Measurements from ENCODE around the gene ALG14. TPM values are rescaled to one million over a fixed set of nuclear protein-coding genes. Genes with fewer than 3 reads are reported as not detected.
"Not testable (repeated sequence)": the region's sequence is repeated elsewhere in the genome, so short reads cannot be mapped to it uniquely, and the experiment has no call there.

ALG14 gene
- total RNA-seq, 2 experiments from 2014 or later: 2.4 to 2.7 TPM

- no peaks in the 10 kb centered on the region for H3K36me3 Mint-ChIP-seq (ENCODE audit: low read depth)
- H3K27me3 Mint-ChIP-seq: no peaks in the 10 kb centered on the region
- POLR2A ChIA-PET: no interaction called here
- no peak overlapping the region for H3K27ac Mint-ChIP-seq
- CTCF ChIA-PET: interaction anchor here (0.8 to 3.3 kb wide), 2 partner anchors 194 to 197 kb away, joined by 3 to 16 read pairs; no protein-coding TSS in a partner anchor
- no peak for DNase-seq
- no peaks in the 10 kb centered on the region for H3K9me3 Mint-ChIP-seq
- H3K4me3 Mint-ChIP-seq: no peak overlapping the region
- no peaks in the 10 kb centered on the region for H3K4me1 Mint-ChIP-seq
These were observed 24.4 kb downstream of the ALG14 start for GRCh38 chr1:95048317-95048716.

GRCh38 chr1:95047624-95048023, 25.1 kb downstream of the ALG14 start:
- H3K36me3 Mint-ChIP-seq (ENCODE audit: low read depth); H3K4me3 Mint-ChIP-seq; H3K4me1 Mint-ChIP-seq; H3K27me3 Mint-ChIP-seq; DNase-seq; H3K9me3 Mint-ChIP-seq; POLR2A ChIA-PET; H3K27ac Mint-ChIP-seq: not testable (repeated sequence)
- CTCF ChIA-PET: interaction anchor here (0.8 to 3.3 kb wide), 2 partner anchors 193 to 198 kb away, joined by 3 to 16 read pairs; no protein-coding TSS in a partner anchor

GRCh38 chr1:95046359-95046758, 26.4 kb downstream of the ALG14 start:
- no peak for DNase-seq
- no peaks in the 10 kb centered on the region for H3K36me3 Mint-ChIP-seq (ENCODE audit: low read depth)
- POLR2A ChIA-PET: no interaction called here
- H3K4me3 Mint-ChIP-seq: no peak overlapping the region
- no peaks in the 10 kb centered on the region for H3K27me3 Mint-ChIP-seq
- H3K4me1 Mint-ChIP-seq: no peaks in the 10 kb centered on the region
- CTCF ChIA-PET: no interaction called here
- H3K9me3 Mint-ChIP-seq: no peaks in the 10 kb centered on the region
- H3K27ac Mint-ChIP-seq: no peak overlapping the region

- CTCF ChIA-PET: interaction anchor here (0.6 to 2.6 kb wide), 20 partner anchors 8 to 205 kb away, joined by 3 to 110 read pairs (median 4); partner anchors contain the start of genes ALG14 and RWDD3
- Mint-ChIP-seq H3K36me3 (ENCODE audit: low read depth) (no peaks in the 10 kb centered on the region), H3K27me3 (no peaks in the 10 kb centered on the region), H3K27ac (no peak overlapping the region), H3K4me1 (no peaks in the 10 kb centered on the region), H3K9me3 (no peaks in the 10 kb centered on the region), H3K4me3 (no peak overlapping the region)
- DNase-seq: peak; percentile 79
- POLR2A ChIA-PET: interaction anchor here (1.0 to 1.2 kb wide), 2 partner anchors 189 to 191 kb away, joined by 3 to 6 read pairs; partner anchors contain the start of gene RWDD3
These were observed 29.4 kb downstream of the ALG14 start for GRCh38 chr1:95043141-95043980.

GRCh38 chr1:95042286-95042685, 30.5 kb downstream of the ALG14 start:
- H3K9me3 Mint-ChIP-seq: no peaks in the 10 kb centered on the region
- H3K36me3 Mint-ChIP-seq (ENCODE audit: low read depth): no peaks in the 10 kb centered on the region
- no peaks in the 10 kb centered on the region for H3K4me1 Mint-ChIP-seq
- H3K27ac Mint-ChIP-seq: no peak overlapping the region
- H3K4me3 Mint-ChIP-seq: no peak overlapping the region
- no peaks in the 10 kb centered on the region for H3K27me3 Mint-ChIP-seq
- no peak for DNase-seq
- CTCF ChIA-PET: interaction anchor here (0.7 to 3.0 kb wide), 5 partner anchors 8 to 1016 kb away, joined by 3 to 64 read pairs (median 5); no protein-coding TSS in a partner anchor
- POLR2A ChIA-PET: interaction anchor here (0.8 kb wide), 1 partner anchor 188 kb away, joined by 4 read pairs; no protein-coding TSS in a partner anchor

- Mint-ChIP-seq H3K36me3 (ENCODE audit: low read depth) (no peaks in the 10 kb centered on the region), H3K27me3 (no peaks in the 10 kb centered on the region), H3K4me3 (no peak overlapping the region), H3K27ac (no peak overlapping the region), H3K4me1 (no peaks in the 10 kb centered on the region), H3K9me3 (no peaks in the 10 kb centered on the region)
- POLR2A ChIA-PET: interaction anchor here (0.8 kb wide), 1 partner anchor 187 kb away, joined by 4 read pairs; no protein-coding TSS in a partner anchor
- DNase-seq: no peak
- CTCF ChIA-PET: interaction anchor here (0.7 to 3.0 kb wide), 8 partner anchors 9 to 1015 kb away, joined by 3 to 64 read pairs (median 3); no protein-coding TSS in a partner anchor
These were observed 31.1 kb downstream of the ALG14 start for GRCh38 chr1:95041491-95042165.

GRCh38 chr1:95040032-95040525, 32.7 kb downstream of the ALG14 start:
- Mint-ChIP-seq H3K27me3 (no peaks in the 10 kb centered on the region), H3K36me3 (ENCODE audit: low read depth) (no peaks in the 10 kb centered on the region), H3K9me3 (no peaks in the 10 kb centered on the region), H3K4me1 (no peaks in the 10 kb centered on the region), H3K4me3 (no peak overlapping the region), H3K27ac (no peak overlapping the region)
- DNase-seq: no peak
- POLR2A ChIA-PET: no interaction called here
- CTCF ChIA-PET: interaction anchor here (3.0 kb wide), 1 partner anchor 185 kb away, joined by 64 read pairs; no protein-coding TSS in a partner anchor

- Mint-ChIP-seq H3K36me3 (ENCODE audit: low read depth) (no peaks in the 10 kb centered on the region), H3K27ac (no peak overlapping the region), H3K9me3 (no peaks in the 10 kb centered on the region), H3K4me3 (no peak overlapping the region), H3K4me1 (no peaks in the 10 kb centered on the region), H3K27me3 (no peaks in the 10 kb centered on the region)
- ChIA-PET CTCF (interaction anchor here (3.0 kb wide), 1 partner anchor 184 kb away, joined by 64 read pairs; no protein-coding TSS in a partner anchor), POLR2A (no interaction called here)
- no peak for DNase-seq
These were observed 33.3 kb downstream of the ALG14 start for GRCh38 chr1:95039360-95040031.

- Mint-ChIP-seq H3K27ac (no peak overlapping the region), H3K9me3 (no peaks in the 10 kb centered on the region), H3K36me3 (ENCODE audit: low read depth) (no peaks in the 10 kb centered on the region), H3K27me3 (no peaks in the 10 kb centered on the region), H3K4me3 (no peak overlapping the region), H3K4me1 (no peaks in the 10 kb centered on the region)
- ChIA-PET POLR2A (no interaction called here), CTCF (interaction anchor here (1.7 to 2.6 kb wide), 2 partner anchors 8 to 181 kb away, joined by 9 to 11 read pairs; no protein-coding TSS in a partner anchor)
- DNase-seq: no peak
These were observed 37.2 kb downstream of the ALG14 start for GRCh38 chr1:95035536-95035935.

GRCh38 chr1:95034506-95034905, 38.2 kb downstream of the ALG14 start:
- no peaks in the 10 kb centered on the region for H3K36me3 Mint-ChIP-seq (ENCODE audit: low read depth)
- no peak overlapping the region for H3K4me3 Mint-ChIP-seq
- no peaks in the 10 kb centered on the region for H3K9me3 Mint-ChIP-seq
- ChIA-PET CTCF (interaction anchor here (1.7 kb wide), 1 partner anchor 9 kb away, joined by 11 read pairs; no protein-coding TSS in a partner anchor), POLR2A (no interaction called here)
- no peak for DNase-seq
- H3K27me3 Mint-ChIP-seq: no peaks in the 10 kb centered on the region
- no peak overlapping the region for H3K27ac Mint-ChIP-seq
- no peaks in the 10 kb centered on the region for H3K4me1 Mint-ChIP-seq

GRCh38 chr1:95033843-95034242, 38.9 kb downstream of the ALG14 start:
- H3K4me1 Mint-ChIP-seq: no peaks in the 10 kb centered on the region
- H3K9me3 Mint-ChIP-seq: peaks cover 2% of the 10 kb centered on the region
- no peaks in the 10 kb centered on the region for H3K36me3 Mint-ChIP-seq (ENCODE audit: low read depth)
- no peak for DNase-seq
- H3K27ac Mint-ChIP-seq: no peak overlapping the region
- CTCF ChIA-PET: interaction anchor here (1.7 kb wide), 1 partner anchor 10 kb away, joined by 11 read pairs; no protein-coding TSS in a partner anchor
- no peaks in the 10 kb centered on the region for H3K27me3 Mint-ChIP-seq
- POLR2A ChIA-PET: no interaction called here
- H3K4me3 Mint-ChIP-seq: no peak overlapping the region

GRCh38 chr1:95029532-95029931, 43.2 kb downstream of the ALG14 start:
- Mint-ChIP-seq H3K9me3 (peaks cover 3% of the 10 kb centered on the region), H3K36me3 (ENCODE audit: low read depth) (no peaks in the 10 kb centered on the region), H3K4me3 (no peak overlapping the region), H3K27ac (no peak overlapping the region), H3K4me1 (no peaks in the 10 kb centered on the region), H3K27me3 (no peaks in the 10 kb centered on the region)
- POLR2A ChIA-PET: no interaction called here
- no peak for DNase-seq
- CTCF ChIA-PET: no interaction called here

All from activated CD4-positive, alpha-beta memory T cell treated with anti-CD3 and anti-CD28 coated beads, Interleukin-2, amount 10 ng/mL, durations not matched to agents 7 days and 5 days (primary cell).